ENCODE data around the gene HS6ST2. TPM values are rescaled to one million over a fixed set of nuclear protein-coding genes. Genes with fewer than 3 reads are reported as not detected.
"Not testable (repeated sequence)": the region's sequence is repeated elsewhere in the genome, so short reads cannot be mapped to it uniquely, and the experiment has no call there.

The HS6ST2 gene
- under 1 TPM; 0.32 to 0.43 TPM for total RNA-seq
- long read RNA-seq, donor 1, result 0 reads
- long read RNA-seq, donor 2, result 0 reads

DNA sequence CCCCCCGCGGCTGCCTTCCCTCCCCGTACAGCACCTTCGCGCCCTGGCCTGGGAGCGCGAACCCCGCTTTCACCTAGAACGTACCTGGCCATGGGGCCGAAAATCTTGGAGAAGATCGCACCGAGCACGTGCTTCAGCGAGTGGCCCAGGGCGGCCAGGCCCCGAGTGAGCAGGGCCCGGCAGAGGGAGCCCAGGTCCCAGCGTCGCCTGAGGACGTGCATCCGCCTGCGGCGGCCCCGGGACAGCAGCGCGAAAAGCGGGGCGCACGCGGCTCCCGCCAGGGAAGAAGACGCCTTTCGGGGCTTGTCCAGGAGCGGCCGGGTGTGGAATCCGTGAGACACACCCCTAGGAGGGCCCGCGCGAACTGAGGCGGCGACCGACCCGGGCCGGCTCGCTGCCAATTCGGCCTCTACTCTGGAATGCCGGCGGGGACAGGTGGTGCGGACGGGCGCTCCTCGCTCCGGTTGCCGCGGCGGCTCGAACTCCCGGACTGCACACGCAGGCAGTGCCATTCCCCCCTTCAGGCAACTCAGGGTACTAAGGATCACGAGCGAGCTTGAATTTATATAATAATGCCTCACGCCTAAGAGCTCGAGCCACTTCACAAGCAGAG lies at the start of gene HS6ST2:
Gene HS6ST2, minus strand, starts transcription at position 539 of the 613 bp plus-strand sequence.
- no peak for DNase-seq (ENCODE audit: low spot score)
- intact Hi-C loops (cut with DNase I), result no loop called here

DNA sequence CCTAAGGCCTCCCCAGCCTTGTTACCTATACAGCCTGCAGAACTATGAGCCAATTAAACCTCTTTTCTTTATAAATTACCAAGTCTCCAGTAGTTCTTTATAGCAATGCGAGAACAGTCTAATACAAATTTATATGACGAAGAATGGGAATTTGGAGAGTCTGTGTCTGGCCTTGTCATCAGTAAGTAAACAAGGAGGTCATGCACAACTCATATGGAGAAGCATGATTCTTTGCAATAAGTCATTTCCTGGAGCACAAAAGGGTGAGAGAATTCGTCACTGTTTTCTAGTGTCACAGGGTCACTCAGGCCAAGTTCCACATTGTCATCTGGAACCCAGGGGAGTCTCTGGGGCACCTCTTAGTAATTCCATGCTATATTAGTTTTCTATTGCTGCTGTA lies 49.0 kb upstream of the HS6ST2 start:
- DNase-seq (ENCODE audit: low spot score), result no peak
- intact Hi-C loops (cut with DNase I), result no loop called here

DNA sequence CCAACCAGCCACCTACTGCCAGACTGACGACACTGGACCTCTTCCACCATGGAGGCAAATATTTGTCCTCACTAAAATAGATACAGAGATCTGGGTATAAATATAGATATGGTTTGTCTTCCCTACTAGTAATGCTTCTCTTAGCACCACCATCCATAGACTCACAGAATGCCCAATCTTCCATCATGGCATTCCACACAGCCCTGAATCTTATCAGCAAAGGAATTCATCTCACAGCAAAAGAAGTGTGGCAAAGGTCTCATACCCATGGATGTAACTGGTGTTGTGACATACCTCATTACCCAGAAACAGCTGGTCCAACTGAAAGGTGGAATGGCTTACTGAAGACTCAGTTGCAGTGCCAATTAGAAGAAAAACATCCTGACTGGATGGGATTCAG lies 47.2 kb upstream of the HS6ST2 start:
- no peak for DNase-seq (ENCODE audit: low spot score)
- intact Hi-C loops (cut with DNase I), result loop anchor here in 1 of 2 donors (1.0 kb wide), 1 partner anchor 46 kb away; no protein-coding TSS in a partner anchor

DNA sequence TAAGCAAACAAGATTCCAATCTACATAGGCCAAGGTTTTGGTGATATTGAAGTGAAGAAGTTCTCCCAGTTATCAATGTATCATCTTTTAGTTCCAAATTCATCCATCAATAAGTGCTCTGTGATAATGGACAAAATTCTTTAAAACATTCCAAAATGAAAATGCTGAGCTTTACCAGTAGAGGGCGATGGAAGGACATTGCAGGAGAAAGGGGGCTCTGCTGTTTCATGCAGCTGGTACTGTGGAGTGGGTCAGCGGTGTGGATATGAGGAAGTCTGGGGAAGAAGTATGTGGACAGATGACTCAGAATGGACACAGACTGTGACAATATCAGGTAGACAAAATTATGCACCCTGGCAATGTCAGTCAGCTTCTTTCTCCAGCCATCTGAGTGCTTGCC lies 46.6 kb upstream of the HS6ST2 start:
- no peak for DNase-seq (ENCODE audit: low spot score)
- intact Hi-C loops (cut with DNase I), result loop anchor here in 1 of 2 donors (1.0 kb wide), 1 partner anchor 46 kb away; no protein-coding TSS in a partner anchor

DNA sequence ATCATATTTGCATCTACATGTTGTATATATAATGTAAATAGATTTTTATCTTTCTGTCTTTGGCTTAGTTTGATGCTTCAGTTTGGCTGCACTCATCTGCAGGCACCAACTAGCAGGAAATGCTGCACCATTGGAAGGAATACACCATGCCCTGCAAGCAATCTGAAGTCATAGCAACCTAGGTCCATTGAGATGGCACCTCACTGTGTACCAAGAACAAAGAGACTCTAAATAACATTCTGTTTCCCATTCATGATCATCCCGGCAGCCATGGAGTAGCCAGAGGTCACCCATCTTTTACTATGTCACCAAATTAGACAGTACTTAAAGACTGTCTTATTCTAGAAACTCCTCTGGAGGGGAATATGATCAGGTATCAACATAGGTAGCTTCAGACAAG lies 40.8 kb upstream of the HS6ST2 start:
- DNase-seq (ENCODE audit: low spot score), result no peak
- intact Hi-C loops (cut with DNase I), result no loop called here

DNA sequence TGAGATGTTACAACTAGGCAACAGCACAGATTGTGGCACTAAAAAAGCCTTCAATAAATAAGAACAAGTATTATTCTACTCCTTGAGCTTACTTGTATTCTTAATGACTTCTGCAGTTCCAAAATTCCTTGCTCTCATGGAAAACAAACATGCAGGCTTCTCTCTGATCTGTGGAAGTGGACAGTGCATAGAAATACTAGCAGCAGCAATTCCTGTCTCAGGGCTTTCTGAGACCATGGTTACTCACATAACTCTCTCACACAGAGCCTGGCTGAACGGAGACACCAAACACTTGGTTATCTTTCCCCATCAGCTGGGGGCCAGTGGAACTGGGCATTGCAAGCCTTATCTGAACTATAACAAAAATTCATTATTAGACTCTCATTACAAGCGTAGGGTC lies 32.4 kb upstream of the HS6ST2 start:
- intact Hi-C loops (cut with DNase I), result no loop called here
- DNase-seq (ENCODE audit: low spot score), result no peak

DNA sequence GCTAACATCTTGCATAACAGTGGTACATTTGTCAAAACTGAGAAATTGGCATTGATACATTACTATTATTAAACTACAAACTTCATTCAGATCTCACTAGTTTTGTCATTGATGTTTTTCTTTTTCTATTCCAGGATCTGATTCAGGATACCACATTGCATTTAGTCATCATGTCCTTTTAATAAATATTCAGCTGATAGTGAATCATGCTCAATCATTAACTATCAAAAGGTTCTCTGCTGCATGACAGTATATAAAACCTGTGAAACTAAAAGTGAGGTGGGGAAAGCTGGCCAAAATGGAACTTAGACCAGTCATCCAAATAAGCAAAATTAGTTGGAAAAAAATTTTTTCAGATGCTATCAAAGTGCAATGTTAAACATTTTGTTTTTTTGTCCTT lies 28.1 kb upstream of the HS6ST2 start:
- intact Hi-C loops (cut with DNase I), result loop anchor here in 1 of 2 donors (2.0 kb wide), 1 partner anchor 60 kb away; no protein-coding TSS in a partner anchor
- DNase-seq (ENCODE audit: low spot score), result no peak

DNA sequence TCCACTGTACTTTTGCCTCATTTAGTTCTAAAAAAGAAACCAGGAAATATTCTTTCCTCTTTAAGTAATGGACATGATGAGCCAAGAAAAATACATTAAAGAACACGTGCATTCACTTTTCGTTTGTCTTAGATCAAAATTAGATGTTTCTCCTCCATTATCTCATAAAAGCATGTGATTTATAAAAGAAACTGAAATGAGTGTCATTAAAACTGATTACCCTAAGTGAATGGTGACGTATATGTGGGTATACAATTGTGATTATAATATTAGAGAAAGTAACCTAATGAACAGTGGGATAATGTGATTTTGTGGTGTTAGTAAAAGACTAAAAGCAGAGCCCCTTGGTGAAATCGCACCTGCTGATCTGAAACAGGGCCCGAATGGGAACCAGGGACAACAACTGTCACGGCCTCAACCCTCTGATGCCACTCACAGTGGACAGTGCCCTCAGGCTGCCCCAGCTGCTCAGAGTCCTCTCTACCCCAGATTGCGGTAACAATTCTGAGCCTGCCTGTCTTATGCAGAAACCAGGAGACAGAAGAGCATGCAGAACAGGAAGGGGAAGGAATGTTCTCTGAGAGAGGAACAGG lies 25.7 kb upstream of the HS6ST2 start:
- no peak for DNase-seq (ENCODE audit: low spot score)
- intact Hi-C loops (cut with DNase I), result no loop called here

DNA sequence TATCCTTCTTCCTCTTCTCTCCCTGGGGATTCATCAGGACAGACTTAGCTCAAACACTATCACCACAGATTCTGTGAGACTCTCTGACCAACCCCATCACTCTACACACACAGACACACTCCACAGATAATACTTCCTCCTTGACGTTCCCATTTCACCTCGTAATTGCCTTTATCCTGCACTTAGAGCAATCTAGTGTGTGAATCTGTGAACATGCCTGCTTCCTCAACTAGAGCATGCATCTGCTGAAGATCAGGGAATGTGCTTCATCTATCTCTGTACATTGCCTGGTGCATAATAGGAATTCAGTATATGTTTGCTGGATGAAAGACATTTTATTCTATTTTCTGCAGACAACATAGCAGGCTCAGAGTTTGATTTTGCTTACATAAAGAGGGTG lies 25.1 kb upstream of the HS6ST2 start:
- intact Hi-C loops (cut with DNase I), result no loop called here
- DNase-seq (ENCODE audit: low spot score), result no peak

DNA sequence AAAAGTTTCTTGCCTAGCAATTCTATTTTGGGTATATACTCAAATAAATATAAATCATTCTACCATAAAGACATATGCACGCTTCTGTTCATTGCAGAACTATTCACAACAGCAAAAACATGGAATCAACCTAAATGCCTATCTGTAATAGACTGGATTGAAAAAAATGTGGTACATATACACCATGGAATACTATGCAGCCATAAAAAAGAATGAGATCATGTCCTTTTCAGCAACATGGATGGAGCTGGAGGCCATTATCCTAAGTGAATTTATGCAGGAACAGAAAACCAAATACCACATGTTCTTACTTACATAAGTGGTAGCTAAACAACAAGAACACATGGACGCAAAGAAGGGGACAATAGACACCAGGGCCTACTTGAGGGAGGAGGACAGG lies 21.6 kb upstream of the HS6ST2 start:
- intact Hi-C loops (cut with DNase I); DNase-seq (ENCODE audit: low spot score): not testable (repeated sequence)

DNA sequence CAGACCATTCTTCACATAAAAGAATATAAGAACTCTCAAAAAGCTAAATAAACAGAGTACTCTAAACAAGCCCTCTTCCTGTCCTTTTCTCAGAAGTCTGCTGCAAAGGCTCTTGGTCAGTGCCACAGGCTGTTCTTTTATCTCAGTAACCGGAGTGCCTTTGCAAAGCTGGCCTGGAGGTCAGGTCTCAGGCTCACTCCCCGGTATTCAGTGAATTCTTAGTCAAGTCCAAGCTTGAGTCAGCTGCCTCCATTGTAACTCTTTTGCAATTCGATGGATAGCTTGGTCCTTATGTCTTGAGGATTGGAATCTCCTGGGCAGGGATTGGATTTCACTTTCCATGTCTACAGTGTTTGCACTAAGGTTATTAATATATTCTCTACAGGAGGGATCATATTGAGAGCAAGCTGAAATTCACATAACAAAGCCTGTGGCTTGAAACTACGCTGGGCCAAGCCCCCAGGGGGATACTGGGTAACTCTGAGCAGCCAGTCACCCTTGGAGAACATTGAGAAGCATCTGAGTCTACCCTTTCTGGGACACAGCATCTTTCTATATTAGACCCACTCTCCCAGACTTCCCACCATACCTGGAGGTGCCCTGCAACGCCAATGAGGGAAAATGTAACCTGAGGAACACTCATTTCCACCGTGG lies 10.0 kb upstream of the HS6ST2 start:
- no peak for DNase-seq (ENCODE audit: low spot score)
- intact Hi-C loops (cut with DNase I), result no loop called here

DNA sequence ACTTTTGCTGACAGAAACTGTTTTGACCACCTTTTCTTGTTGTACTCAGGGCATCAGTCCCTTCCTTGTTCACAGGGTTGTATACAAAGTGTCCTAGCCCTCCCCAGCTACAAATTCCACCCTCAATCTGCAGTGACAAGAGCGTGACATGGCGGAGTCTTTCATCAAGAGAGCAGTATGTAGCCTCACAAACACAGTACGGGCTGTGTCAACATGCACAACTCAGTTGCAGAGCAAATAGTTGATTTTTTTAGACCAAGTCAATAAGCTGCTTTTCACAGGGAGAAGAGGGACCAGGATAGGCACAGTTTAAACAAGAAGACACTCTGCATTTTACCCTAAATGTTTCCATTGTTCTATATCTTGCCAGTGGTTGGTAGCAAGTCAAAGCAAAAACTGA lies 8.6 kb upstream of the HS6ST2 start:
- DNase-seq (ENCODE audit: low spot score), result no peak
- intact Hi-C loops (cut with DNase I), result no loop called here

DNA sequence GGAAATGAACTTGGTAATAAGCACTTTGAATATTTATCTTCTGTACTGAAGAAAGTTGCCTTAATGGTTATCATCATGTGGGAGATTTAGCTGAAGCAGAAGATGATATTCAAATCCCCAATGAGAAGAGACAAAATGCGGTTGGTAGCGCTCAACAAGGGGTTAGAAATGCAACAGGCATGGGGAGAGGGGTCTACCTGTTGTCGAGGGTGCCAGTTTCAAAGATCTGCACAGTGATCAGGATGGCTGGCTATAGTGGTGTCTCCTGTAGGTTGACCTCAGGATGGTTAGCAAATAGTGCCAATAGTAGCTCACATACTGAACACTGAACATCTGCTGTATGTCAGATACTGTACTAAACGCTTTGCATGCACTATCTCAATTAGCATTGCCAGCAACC lies 7.0 kb upstream of the HS6ST2 start:
- DNase-seq (ENCODE audit: low spot score), result no peak
- intact Hi-C loops (cut with DNase I), result no loop called here

DNA sequence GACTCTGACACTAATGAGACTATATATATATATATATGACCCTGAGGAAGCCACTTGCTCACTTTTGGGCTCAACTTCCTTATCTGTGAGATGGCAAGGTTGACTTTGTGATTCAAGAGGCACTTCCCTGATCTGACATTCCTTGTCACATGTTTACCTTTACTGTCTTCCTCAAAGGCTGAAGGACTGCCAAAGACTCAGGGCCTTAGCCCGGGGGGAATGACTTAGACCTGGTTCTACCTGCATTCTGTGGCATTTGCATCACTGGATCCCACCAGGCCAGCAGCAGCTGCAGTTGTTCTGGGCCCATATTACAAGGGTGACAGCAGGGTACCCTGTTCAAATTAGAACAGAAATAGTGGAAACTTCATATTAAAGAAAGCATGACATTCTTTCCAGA lies 3.1 kb upstream of the HS6ST2 start:
- intact Hi-C loops (cut with DNase I), result no loop called here
- DNase-seq (ENCODE audit: low spot score), result no peak

DNA sequence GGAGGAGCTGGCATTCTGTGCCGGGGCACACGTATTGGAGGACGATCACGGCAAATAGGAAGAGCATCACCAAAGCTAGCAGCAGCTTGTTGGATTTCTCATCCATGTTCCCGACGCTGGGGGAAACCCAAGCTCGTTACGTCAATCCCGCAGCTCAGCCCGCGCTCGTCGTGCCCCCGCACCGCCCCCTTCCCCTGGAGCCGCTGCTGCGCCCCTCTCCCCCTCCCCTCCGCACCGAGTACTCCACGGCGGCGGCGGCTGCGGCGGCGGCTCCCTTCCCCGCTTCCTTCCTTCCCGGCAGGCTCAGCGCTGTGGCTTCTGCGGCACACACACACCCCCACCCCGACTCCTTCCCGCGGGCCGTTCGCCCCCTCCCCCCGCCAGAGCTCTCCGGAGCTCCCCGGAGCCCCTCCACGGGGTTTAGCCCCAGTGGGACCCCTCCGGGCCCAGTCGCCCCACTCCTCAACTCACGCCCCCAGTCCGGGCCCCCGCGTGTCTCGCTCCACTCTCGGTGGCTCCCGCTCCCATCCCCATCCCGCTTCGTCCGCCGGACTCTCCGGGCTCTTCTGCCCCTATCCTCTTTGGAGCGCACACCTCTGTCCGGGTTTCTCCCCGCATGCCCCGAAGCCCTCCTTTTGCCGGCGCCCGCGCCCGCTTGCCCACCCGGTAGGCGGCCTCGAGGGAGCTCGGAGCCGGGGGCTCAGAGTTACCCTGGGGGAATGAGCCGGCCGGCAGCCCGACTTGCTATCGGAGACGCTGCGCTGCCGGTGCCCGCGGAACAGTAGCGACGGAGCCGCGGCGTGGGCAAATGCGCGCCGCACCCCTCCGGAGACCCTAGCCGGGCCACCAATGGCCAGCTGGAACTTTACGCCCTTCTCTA lies 978 bp downstream of the HS6ST2 start:
- DNase-seq (ENCODE audit: low spot score), result no peak
- intact Hi-C loops (cut with DNase I), result no loop called here

DNA sequence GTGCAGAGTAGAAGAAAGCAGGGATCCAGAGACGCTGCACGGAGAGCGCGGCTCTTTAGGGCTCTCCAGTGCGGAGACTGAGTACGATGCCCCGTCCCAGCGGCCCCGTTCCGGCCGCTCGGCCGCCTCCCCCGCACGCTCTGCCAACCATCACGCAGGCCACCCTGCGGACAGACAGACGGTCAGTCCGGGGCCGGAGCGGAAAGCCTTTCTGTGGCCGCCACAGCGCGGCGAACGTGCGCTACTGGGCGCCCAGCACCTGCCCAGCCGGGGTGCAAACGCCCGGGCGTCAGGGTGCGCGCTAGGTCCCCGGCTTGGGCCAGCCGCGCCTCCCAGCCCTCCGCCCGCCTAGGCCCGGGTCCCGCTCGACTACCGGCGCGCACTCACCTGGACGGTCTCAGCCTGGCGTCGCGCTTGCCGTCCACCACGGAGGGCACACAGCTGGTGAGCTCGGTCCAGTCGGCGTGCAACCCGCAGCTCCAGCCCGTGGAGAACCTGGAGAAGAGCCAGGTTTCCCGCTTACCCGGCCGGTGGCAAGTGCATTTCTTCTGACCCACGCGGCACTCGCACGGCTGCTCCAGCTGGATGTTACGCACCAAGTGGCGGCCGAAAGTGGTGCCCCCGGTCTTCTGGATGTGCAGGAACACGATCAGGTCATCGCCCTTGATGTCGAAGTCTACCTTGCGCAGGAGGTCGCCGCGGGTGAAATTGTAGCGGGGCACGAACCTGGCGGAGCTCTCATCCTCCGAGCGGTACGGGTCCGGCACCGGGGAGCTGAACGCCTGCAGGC lies 1.8 kb downstream of the HS6ST2 start:
- no peak for DNase-seq (ENCODE audit: low spot score)
- intact Hi-C loops (cut with DNase I), result no loop called here

DNA sequence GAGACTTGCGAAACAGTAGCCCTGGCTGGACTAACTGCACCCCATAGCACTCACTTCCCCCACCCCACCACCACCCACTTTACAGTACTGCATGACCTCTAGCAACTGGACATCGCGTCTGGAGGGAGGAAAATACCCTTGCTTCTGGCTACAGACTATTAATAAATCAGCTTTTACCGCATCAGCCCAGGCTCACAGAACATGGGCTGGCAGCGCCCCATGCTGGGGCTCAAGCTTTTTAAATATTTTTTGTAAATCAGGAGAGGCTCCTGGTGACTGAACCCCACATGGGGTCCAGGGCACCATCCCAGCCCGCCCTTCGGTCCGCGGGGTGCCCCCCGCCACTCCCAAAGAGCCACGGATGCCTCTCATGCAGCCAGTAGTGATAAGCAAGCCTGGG lies 2.7 kb downstream of the HS6ST2 start:
- intact Hi-C loops (cut with DNase I), result no loop called here

DNA sequence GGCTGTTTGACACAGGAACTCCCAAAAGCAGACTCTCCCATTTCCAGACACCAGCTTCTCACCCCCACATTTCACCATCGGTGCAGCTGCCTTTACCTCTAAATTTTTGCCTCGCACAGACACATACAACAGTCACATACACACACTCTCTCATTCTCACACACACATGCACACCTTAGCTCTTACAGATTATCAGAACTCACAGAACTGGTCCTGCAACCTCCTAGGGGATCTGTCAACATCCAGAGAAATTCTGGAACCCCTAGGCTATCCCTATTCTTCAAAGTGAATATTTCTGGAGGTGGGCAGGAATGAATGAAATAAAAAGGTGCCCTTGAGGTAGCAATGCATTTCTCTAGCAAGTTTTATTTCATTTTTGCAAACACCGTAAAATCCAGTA lies 4.1 kb downstream of the HS6ST2 start:
- intact Hi-C loops (cut with DNase I), result no loop called here
- no peak for DNase-seq (ENCODE audit: low spot score)

More for the DNA sequence above, 2.7 kb downstream of the HS6ST2 start:
- no peak for DNase-seq (ENCODE audit: low spot score)

DNA sequence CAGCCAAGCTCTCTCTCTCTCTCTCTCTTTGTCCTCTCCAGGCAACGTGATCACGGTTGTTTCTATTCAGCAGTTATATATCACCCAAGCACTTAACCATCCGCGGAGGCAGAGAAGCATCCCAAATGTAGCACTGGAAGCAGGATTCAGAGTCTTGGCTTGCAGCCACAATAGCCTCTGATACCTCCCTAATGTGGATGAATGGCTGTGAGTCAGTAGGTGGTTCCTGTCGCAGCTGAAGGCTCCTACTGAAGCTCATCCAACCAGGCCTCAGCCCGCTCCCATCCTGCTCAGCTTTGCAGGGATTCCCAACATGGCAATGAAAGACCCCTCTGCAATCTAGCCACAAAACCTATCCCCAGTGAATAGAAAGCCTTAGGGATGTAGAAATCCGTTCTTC lies 5.1 kb downstream of the HS6ST2 start:
- no peak for DNase-seq (ENCODE audit: low spot score)
- intact Hi-C loops (cut with DNase I), result no loop called here

All from posterior vena cava (tissue), 2 donors.